Measurements from ENCODE around the gene PAK1.

The PAK1 gene

DNA sequence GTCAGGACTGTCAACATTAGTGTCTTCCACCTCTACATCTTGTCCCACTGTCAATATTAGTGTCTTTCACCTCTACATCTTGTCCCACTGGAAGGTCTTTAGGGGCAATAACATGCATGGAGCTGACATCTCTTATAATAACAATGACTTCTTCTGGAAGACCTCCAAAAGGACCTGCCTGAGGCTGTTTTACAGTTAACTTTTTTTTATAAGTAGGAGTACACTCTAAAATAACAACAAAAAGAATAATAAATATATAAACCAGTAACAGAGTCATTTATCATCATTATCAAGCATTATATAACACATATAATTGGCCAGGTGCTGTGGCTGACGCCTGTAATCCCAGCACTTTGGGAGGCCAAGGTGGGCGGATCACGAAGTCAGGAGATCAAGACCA, 57.5 kb downstream of the PAK1 start:
- no peak overlapping the region for H3K27ac ChIP-seq (ENCODE audit: low read depth, low read length)
- H3K36me3 ChIP-seq (ENCODE audit: low read length) = no peaks in the 10 kb centered on the region
- no peak overlapping the region for H3K4me3 ChIP-seq (ENCODE audit: insufficient read depth, low read length, poor library complexity, severe bottlenecking)
- no peak overlapping the region for H2AFZ ChIP-seq (ENCODE audit: low read depth, low read length, severe bottlenecking)
- no peak overlapping the region for H3K9ac ChIP-seq (ENCODE audit: low read length)
- H3K4me2 ChIP-seq (ENCODE audit: low read depth, low read length, poor library complexity, severe bottlenecking) = no peak overlapping the region
- H4K20me1 ChIP-seq (ENCODE audit: low read depth, low read length) = no peaks in the 10 kb centered on the region
- no peaks in the 10 kb centered on the region for H3K27me3 ChIP-seq (ENCODE audit: low read length)
- H3K9me3 ChIP-seq (ENCODE audit: insufficient read depth, low read length) = no peaks in the 10 kb centered on the region
- no peaks in the 10 kb centered on the region for H3F3A ChIP-seq (ENCODE audit: insufficient read depth)
- no peaks in the 10 kb centered on the region for H3K9me2 ChIP-seq (replicated peaks; ENCODE audit: insufficient read depth, low read length)
- H3K79me2 ChIP-seq (ENCODE audit: insufficient read depth, low read length) = no peaks in the 10 kb centered on the region
- no peak for TF ChIP-seq EZH2phosphoT487 (conservative IDR thresholded peaks at IDR 0.05; ENCODE audit: low read length)
- TF ChIP-seq, protein P1, sequence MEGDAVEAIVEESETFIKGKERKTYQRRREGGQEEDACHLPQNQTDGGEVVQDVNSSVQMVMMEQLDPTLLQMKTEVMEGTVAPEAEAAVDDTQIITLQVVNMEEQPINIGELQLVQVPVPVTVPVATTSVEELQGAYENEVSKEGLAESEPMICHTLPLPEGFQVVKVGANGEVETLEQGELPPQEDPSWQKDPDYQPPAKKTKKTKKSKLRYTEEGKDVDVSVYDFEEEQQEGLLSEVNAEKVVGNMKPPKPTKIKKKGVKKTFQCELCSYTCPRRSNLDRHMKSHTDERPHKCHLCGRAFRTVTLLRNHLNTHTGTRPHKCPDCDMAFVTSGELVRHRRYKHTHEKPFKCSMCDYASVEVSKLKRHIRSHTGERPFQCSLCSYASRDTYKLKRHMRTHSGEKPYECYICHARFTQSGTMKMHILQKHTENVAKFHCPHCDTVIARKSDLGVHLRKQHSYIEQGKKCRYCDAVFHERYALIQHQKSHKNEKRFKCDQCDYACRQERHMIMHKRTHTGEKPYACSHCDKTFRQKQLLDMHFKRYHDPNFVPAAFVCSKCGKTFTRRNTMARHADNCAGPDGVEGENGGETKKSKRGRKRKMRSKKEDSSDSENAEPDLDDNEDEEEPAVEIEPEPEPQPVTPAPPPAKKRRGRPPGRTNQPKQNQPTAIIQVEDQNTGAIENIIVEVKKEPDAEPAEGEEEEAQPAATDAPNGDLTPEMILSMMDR (IDR thresholded peaks at IDR 0.05; ENCODE audit: insufficient read depth, low read length, poor library complexity, severe bottlenecking) = no peak

DNA sequence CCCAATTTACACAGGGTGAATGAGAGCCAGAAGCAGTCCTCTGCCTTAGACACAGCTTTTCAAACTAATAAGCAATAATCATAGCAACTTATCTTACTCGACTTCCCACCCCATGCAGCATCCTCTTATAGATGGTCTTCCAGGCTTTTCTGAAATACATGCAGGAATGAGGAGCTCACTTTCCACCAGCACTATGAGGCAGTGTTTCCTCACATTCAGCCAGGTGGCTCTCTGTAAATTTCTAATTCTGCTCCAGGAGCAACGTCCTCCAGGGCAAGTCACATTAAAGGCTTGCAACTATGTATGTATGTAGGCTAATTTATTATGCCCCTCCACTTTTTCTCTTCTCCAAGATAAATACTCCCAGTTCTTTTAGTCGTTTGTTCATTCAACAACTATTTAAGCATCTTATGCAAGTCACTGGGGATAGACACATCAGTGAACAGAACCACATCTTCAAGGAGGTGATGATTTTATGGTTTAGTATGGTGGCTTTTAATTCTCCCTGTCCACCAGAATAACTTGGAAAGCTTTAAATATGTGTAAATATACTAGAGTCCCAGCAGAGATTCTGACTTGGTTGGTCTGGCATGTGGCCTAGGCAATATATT, 59.9 kb downstream of the PAK1 start:
- TF ChIP-seq, protein P1 (IDR thresholded peaks at IDR 0.05; ENCODE audit: insufficient read depth, low read length, poor library complexity, severe bottlenecking) = no peak
- no peak for TF ChIP-seq EZH2phosphoT487 (conservative IDR thresholded peaks at IDR 0.05; ENCODE audit: low read length)
- Histone ChIP-seq H3F3A (ENCODE audit: insufficient read depth) (no peaks in the 10 kb centered on the region), H3K27ac (ENCODE audit: low read depth, low read length) (no peak overlapping the region), H3K27me3 (ENCODE audit: low read length) (no peaks in the 10 kb centered on the region), H2AFZ (ENCODE audit: low read depth, low read length, severe bottlenecking) (no peak overlapping the region), H3K36me3 (ENCODE audit: low read length) (no peaks in the 10 kb centered on the region), H3K79me2 (ENCODE audit: insufficient read depth, low read length) (no peaks in the 10 kb centered on the region), H4K20me1 (ENCODE audit: low read depth, low read length) (no peaks in the 10 kb centered on the region), H3K9me2 (replicated peaks; ENCODE audit: insufficient read depth, low read length) (no peaks in the 10 kb centered on the region), H3K9ac (ENCODE audit: low read length) (no peak overlapping the region), H3K4me3 (ENCODE audit: insufficient read depth, low read length, poor library complexity, severe bottlenecking) (no peak overlapping the region), H3K4me2 (ENCODE audit: low read depth, low read length, poor library complexity, severe bottlenecking) (no peak overlapping the region), H3K9me3 (ENCODE audit: insufficient read depth, low read length) (no peaks in the 10 kb centered on the region)

DNA sequence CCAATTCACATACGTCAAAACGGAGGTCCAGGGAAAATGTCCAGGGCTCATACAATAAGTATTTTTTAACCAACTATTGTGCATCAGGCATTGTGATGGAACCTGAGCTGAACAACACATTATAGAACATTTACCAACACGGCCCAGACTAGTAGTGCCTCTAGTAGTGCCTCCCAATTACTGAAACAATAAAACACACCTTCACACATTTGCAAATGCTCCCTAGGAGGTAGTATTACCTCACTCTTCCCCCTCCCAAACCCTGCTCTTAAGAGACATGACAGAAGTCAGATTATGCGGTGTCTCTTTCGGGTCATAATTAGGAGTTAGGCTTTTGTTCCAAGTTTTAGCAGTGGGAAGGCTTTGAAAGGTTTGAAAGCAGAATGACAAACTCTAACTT, 61.1 kb downstream of the PAK1 start:
- no peaks in the 10 kb centered on the region for H3F3A ChIP-seq (ENCODE audit: insufficient read depth)
- no peaks in the 10 kb centered on the region for H3K27me3 ChIP-seq (ENCODE audit: low read length)
- H3K27ac ChIP-seq (ENCODE audit: low read depth, low read length) = no peak overlapping the region
- no peak overlapping the region for H3K4me2 ChIP-seq (ENCODE audit: low read depth, low read length, poor library complexity, severe bottlenecking)
- no peaks in the 10 kb centered on the region for H3K9me3 ChIP-seq (ENCODE audit: insufficient read depth, low read length)
- no peak overlapping the region for H3K4me3 ChIP-seq (ENCODE audit: insufficient read depth, low read length, poor library complexity, severe bottlenecking)
- TF ChIP-seq, protein P1 (IDR thresholded peaks at IDR 0.05; ENCODE audit: insufficient read depth, low read length, poor library complexity, severe bottlenecking) = no peak
- no peak for TF ChIP-seq EZH2phosphoT487 (conservative IDR thresholded peaks at IDR 0.05; ENCODE audit: low read length)
- no peak overlapping the region for H3K9ac ChIP-seq (ENCODE audit: low read length)
- no peaks in the 10 kb centered on the region for H3K36me3 ChIP-seq (ENCODE audit: low read length)
- no peaks in the 10 kb centered on the region for H3K9me2 ChIP-seq (replicated peaks; ENCODE audit: insufficient read depth, low read length)
- H3K79me2 ChIP-seq (ENCODE audit: insufficient read depth, low read length) = no peaks in the 10 kb centered on the region
- peak overlapping the region; percentile 99 for H2AFZ ChIP-seq (ENCODE audit: low read depth, low read length, severe bottlenecking)
- no peaks in the 10 kb centered on the region for H4K20me1 ChIP-seq (ENCODE audit: low read depth, low read length)

Measured in SU-DHL-6 (cell line).